Uterus (tissue), 2 donors: ENCODE measurements around the gene ERLIN1.

ENCODE experiments used
- POLR2A ChIP-seq, 2 donors: fragments of 450-650 bp; IDR thresholded peaks; one replicate each; pipeline ENCODE4 v1.6.1; 2016; ENCODE audit warnings: antibody characterized with exemption in 2 of 2, mild to moderate bottlenecking in 1 of 2, moderate library complexity in 1 of 2
- TF ChIP-seq, protein P1 (sequence below), 4 experiments: fragments of 200-600 bp in 2 of 4; fragments of 450-650 bp in 2 of 4; sonication (generic) in 2 of 4; IDR thresholded peaks; one replicate each; pipeline ENCODE4 v1.5.1; 2016 to 2019; ENCODE audit warnings: antibody characterized with exemption in 4 of 4, mild to moderate bottlenecking in 2 of 4, moderate library complexity in 1 of 4

DNA sequence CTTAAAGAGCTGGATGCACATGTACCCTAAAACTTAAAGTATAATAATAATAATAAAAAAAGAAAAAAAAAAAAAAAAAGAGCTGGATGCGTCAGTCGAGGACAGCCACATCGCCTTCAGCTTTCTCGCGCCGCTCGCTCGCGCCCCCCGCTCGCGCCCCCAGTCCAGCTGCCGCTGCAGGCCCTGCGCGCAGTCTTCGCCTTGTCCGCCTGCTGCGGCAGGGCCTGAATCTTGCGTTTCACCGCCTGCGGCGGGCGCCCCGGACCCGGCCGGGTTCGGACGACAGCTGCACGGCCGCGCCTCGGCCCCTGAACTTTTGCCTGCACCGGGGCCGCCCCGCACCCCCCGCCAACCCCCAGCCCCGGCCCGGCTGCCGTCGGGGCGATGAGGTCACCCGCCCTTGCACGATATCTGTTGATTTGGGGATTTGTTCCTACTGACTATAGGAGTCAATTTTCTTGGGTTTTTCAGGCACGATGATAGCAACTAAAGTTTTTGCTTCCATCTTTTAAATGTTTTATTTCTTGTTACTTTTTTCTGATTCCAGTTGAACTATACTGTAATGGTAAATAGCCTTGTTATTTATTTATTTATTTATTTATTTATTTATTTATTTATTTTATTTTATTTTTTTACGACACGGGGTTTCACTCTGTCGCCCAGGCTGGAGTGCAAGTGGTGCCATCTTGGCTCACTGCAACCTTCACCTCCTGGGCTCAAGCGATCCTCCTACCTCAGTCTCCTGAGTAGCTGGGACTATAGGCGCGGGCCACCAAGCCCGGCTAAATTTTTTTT, 70.7 kb downstream of the ERLIN1 start:
- TF ChIP-seq, protein P1, sequence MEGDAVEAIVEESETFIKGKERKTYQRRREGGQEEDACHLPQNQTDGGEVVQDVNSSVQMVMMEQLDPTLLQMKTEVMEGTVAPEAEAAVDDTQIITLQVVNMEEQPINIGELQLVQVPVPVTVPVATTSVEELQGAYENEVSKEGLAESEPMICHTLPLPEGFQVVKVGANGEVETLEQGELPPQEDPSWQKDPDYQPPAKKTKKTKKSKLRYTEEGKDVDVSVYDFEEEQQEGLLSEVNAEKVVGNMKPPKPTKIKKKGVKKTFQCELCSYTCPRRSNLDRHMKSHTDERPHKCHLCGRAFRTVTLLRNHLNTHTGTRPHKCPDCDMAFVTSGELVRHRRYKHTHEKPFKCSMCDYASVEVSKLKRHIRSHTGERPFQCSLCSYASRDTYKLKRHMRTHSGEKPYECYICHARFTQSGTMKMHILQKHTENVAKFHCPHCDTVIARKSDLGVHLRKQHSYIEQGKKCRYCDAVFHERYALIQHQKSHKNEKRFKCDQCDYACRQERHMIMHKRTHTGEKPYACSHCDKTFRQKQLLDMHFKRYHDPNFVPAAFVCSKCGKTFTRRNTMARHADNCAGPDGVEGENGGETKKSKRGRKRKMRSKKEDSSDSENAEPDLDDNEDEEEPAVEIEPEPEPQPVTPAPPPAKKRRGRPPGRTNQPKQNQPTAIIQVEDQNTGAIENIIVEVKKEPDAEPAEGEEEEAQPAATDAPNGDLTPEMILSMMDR (IDR thresholded peaks at IDR 0.05), result no peak
- no peak for TF ChIP-seq POLR2A (IDR thresholded peaks at IDR 0.05)
